DND-41 (cell line): Measurements from ENCODE around the gene MIA2.

Experiments used
- ATAC-seq: fragments of 200-7000 bp; cut with Tn5 transposase; 3 replicates; pipeline ENCODE4 v1.9.1; 2021; ENCODE audit warnings: low read depth; ENCODE audit not compliant: insufficient read depth
- DNase-seq: peaks from one replicate; pipeline ENCODE4 v3.0.0-alpha.2; 2020
- H2AFZ ChIP-seq: 2 replicates; pipeline ENCODE4 v1.6.0; 2012; ENCODE audit warnings: low read depth, low read length
- H3K27ac ChIP-seq: 2 replicates; pipeline ENCODE4 v1.5.1; 2012; ENCODE audit warnings: low read length, inconsistent platforms
- H3K27me3 ChIP-seq: fragments of 200-600 bp; sonication (generic); 2 replicates; pipeline ENCODE4 v1.6.0; 2012; ENCODE audit warnings: low read length, mild to moderate bottlenecking, inconsistent platforms; ENCODE audit not compliant: insufficient read depth, poor library complexity
- H3K36me3 ChIP-seq: 2 replicates; pipeline ENCODE4 v1.5.1; 2012; ENCODE audit warnings: low read length, inconsistent platforms; ENCODE audit not compliant: insufficient read depth
- H3K4me1 ChIP-seq: 2 replicates; pipeline ENCODE4 v1.5.1; 2012; ENCODE audit warnings: mild to moderate bottlenecking, low read length; ENCODE audit not compliant: insufficient read depth
- H3K4me2 ChIP-seq: 2 replicates; pipeline ENCODE4 v1.6.0; 2012; ENCODE audit warnings: mild to moderate bottlenecking, moderate library complexity, low read length, inconsistent platforms; ENCODE audit not compliant: insufficient read depth
- H3K4me3 ChIP-seq, 2 experiments: fragments of 200-600 bp in 1 of 2; shearing (Covaris generic) in 1 of 2; 2 replicates each; pipeline ENCODE4 v1.5.1; 2012 to 2016; ENCODE audit warnings: inconsistent platforms in 2 of 2, low read length in 2 of 2, mild to moderate bottlenecking in 2 of 2, low read depth in 1 of 2, moderate library complexity in 1 of 2
- H3K79me2 ChIP-seq: 2 replicates; pipeline ENCODE4 v1.6.0; 2012; ENCODE audit warnings: low read length, inconsistent platforms; ENCODE audit not compliant: insufficient read depth
- H3K9ac ChIP-seq: 2 replicates; pipeline ENCODE4 v1.6.0; 2012; ENCODE audit warnings: low read depth, mild to moderate bottlenecking, inconsistent platforms, low read length, moderate library complexity
- H3K9me3 ChIP-seq: 2 replicates; pipeline ENCODE4 v1.5.1; 2012; ENCODE audit warnings: low read length, moderate library complexity, mild to moderate bottlenecking, inconsistent platforms; ENCODE audit not compliant: insufficient read depth, severe bottlenecking
- H4K20me1 ChIP-seq: 2 replicates; pipeline ENCODE4 v1.6.0; 2012; ENCODE audit warnings: low read length; ENCODE audit not compliant: insufficient read depth
- EZH2 ChIP-seq: IDR thresholded peaks from 3 replicates; pipeline ENCODE4 v1.6.1; 2012; ENCODE audit warnings: borderline replicate concordance, low read depth, mild to moderate bottlenecking, moderate library complexity, low read length, inconsistent platforms; ENCODE audit not compliant: severe bottlenecking
- TF ChIP-seq, protein P1 (sequence below): IDR thresholded peaks from 2 replicates; pipeline ENCODE4 v1.5.1; 2012; ENCODE audit warnings: borderline replicate concordance, low read length, moderate library complexity, mild to moderate bottlenecking; ENCODE audit not compliant: poor library complexity, severe bottlenecking; ENCODE audit errors: extremely low read depth

Gene MIA2

DNA sequence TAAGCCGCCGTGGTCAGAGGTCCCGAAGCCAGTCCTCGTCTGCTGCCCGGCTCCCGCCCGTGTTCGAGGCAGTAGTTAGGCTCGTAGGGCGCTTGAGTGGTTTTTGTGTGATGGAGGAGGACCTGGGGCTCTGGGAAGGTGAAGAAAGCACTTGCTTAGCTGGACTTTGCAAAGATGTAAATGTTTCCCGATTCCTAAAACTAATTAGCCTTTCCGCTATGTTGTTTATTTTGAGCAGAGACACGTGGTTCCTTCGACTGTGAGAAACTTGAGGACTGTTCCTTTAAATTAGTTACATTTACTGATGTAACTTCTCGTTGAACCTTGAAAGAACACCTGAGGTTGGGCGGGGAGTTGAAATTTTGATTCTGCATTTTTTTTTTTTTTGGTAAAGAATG is 33.9 kb downstream of the MIA2 start:
- no peaks in the 10 kb centered on the region for H3K27me3 ChIP-seq
- no peak for ATAC-seq
- H3K79me2 ChIP-seq, result peaks cover 54% of the 10 kb centered on the region

DNA sequence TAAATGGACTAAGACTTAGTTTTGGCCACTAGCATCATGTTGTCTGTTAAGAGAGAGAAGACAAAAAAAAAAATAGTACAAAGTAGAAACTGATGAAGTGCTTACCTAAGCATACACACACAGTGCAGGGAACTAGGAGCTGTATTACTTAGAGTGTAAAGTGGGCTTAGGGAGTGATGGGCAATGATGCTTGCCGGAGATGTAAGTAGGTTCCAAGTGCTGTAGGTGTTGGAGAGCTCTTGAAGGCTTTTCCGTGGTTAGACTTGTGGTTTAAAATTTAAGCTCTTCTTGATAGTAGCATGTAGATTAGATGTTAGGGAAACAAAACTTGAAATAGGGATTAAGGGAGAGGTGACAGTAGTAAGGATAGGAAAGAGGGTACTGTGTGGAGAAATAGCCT is 34.7 kb downstream of the MIA2 start:
- H3K27ac ChIP-seq, result no peak overlapping the region
- H2AFZ ChIP-seq, result no peak overlapping the region
- H3K36me3 ChIP-seq, result no peaks in the 10 kb centered on the region; the same call in 1 of the 2 replicates
- TF ChIP-seq, protein P1, sequence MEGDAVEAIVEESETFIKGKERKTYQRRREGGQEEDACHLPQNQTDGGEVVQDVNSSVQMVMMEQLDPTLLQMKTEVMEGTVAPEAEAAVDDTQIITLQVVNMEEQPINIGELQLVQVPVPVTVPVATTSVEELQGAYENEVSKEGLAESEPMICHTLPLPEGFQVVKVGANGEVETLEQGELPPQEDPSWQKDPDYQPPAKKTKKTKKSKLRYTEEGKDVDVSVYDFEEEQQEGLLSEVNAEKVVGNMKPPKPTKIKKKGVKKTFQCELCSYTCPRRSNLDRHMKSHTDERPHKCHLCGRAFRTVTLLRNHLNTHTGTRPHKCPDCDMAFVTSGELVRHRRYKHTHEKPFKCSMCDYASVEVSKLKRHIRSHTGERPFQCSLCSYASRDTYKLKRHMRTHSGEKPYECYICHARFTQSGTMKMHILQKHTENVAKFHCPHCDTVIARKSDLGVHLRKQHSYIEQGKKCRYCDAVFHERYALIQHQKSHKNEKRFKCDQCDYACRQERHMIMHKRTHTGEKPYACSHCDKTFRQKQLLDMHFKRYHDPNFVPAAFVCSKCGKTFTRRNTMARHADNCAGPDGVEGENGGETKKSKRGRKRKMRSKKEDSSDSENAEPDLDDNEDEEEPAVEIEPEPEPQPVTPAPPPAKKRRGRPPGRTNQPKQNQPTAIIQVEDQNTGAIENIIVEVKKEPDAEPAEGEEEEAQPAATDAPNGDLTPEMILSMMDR, result no peak
- no peak for TF ChIP-seq EZH2
- peaks cover 12% of the 10 kb centered on the region for H3K9me3 ChIP-seq
- ATAC-seq (peak; percentile 31; the same call in 2 of the 3 replicates), DNase-seq (no peak)
- no peaks in the 10 kb centered on the region for H4K20me1 ChIP-seq
- peak overlapping the region in 1 of 2 experiments; percentile 90; a peak in 3 of 4 replicates for H3K4me3 ChIP-seq
- H3K27me3 ChIP-seq, result no peaks in the 10 kb centered on the region
- H3K9ac ChIP-seq, result peak overlapping the region; percentile 90; the same call in 1 of the 2 replicates
- peak overlapping the region; percentile 83 for H3K4me2 ChIP-seq
- H3K4me1 ChIP-seq, result peaks cover 43% of the 10 kb centered on the region
- peaks cover 61% of the 10 kb centered on the region for H3K79me2 ChIP-seq

More for the DNA sequence above, 33.9 kb downstream of the MIA2 start:
- TF ChIP-seq, protein P1, result no peak
- TF ChIP-seq EZH2, result no peak
- H4K20me1 ChIP-seq, result no peaks in the 10 kb centered on the region
- peaks cover 12% of the 10 kb centered on the region for H3K9me3 ChIP-seq
- peak overlapping the region; percentile 97 for H2AFZ ChIP-seq
- H3K4me1 ChIP-seq, result peaks cover 43% of the 10 kb centered on the region
- no peaks in the 10 kb centered on the region; the same call in 1 of the 2 replicates for H3K36me3 ChIP-seq
- DNase-seq, result no peak
- peak overlapping the region; percentile 57 to 90 for H3K4me3 ChIP-seq
- H3K9ac ChIP-seq, result peak overlapping the region; percentile 90
- peak overlapping the region; percentile 83 for H3K4me2 ChIP-seq
- H3K27ac ChIP-seq, result peak overlapping the region; percentile 92

DNA sequence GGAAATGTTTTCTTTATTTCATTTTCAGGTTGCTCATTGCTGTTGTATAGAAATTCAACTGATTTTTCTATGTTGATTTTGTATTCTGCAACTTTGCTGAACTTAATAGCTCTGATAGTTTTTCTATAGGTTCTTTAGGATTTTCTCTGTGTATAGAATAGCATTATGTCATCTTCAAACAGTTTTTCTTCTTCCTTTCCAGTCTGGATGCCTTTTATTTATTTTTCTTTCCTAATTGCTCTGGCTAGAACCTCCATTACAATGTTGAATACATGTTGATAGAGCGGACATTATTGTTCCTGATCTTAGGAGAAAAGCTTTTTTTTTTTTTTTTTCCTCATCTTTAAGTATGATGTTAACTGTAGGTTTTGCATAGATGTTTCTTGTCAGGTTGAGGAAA is 39.2 kb downstream of the MIA2 start:
- no peak overlapping the region for H3K4me3 ChIP-seq
- H3K27me3 ChIP-seq, result no peaks in the 10 kb centered on the region
- H3K79me2 ChIP-seq, result peaks cover 74% of the 10 kb centered on the region
- no peaks in the 10 kb centered on the region for H3K36me3 ChIP-seq
- DNase-seq (no peak), ATAC-seq (no peak)
- no peak for TF ChIP-seq EZH2
- TF ChIP-seq, protein P1, result no peak
- H2AFZ ChIP-seq, result no peak overlapping the region
- no peak overlapping the region for H3K27ac ChIP-seq
- H3K9me3 ChIP-seq, result peaks cover 12% of the 10 kb centered on the region
- H3K9ac ChIP-seq, result no peak overlapping the region
- H3K4me1 ChIP-seq, result peaks cover 21% of the 10 kb centered on the region
- H3K4me2 ChIP-seq, result no peak overlapping the region
- H4K20me1 ChIP-seq, result no peaks in the 10 kb centered on the region
